ENCODE data around the gene SFSWAP. TPM values are rescaled to one million over a fixed set of nuclear protein-coding genes. Genes with fewer than 3 reads are reported as not detected.
A peak's percentile ranks its signal among the peaks of the same experiment; 100 is the strongest.

SFSWAP gene
- polyA plus RNA-seq, 3 donors, result 43.9 to 61.8 (median 44.8) TPM

DNA sequence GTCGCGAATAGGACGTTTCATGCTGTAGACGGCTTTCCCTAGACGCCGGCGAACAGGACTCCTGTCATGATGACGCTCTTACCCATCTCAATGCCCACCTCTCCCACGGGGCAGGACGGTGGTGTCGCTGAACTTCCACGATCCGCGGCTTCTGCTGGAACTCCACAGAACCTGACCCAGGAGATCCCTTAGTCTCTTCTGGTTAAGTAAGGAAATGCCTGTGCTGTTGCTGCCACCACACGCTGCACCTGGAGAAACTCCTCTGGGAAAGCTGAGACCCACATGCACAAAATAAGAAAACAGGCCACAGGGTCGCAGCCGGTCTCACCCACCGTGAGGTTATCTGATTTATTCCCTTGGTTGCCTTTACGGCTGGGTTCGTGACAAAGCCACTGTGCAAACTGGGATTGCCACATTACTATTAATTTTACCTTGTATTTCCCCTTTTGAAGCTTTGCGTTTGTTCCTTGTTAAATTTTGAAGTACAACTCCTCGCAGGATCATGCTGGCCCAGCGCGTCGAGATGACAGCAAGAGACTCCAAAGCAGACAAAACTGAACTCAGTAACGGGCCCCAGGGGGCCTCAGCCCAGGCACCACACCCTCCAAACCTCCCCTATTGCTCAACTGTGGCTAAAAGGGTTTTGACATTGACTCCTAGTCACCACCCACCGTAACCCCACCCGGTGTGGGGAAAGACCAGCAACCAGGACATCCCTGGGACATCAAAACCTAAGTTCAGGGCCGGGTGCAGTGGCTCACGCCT lies 108.1 kb downstream of the SFSWAP start:
- DNase-seq (ENCODE audit: extremely low read depth in 1 of 11, low read depth in 9 of 11, low spot score in 4 of 11), result no peak

DNA sequence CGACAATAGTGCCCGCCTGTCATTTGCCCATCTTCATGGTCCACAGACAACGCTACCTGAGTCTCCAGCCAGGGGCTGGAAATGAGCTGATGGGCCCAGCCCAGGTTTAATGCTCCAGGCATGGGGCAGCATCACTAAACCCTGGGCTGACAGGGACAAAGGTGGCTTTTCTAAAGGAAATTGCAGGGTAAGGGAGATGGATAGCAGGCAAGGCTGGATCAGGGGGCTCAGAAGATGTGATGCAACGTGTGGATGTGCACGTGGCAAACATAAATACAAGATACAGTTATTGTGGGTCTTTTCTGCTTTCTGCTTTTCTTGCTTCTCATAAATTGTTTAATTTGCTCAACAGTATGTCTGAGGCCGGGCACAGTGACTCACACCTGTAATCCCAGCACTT lies 113.6 kb downstream of the SFSWAP start:
- DNase-seq (ENCODE audit: extremely low read depth in 1 of 11, low read depth in 9 of 11, low spot score in 4 of 11), result no peak

DNA sequence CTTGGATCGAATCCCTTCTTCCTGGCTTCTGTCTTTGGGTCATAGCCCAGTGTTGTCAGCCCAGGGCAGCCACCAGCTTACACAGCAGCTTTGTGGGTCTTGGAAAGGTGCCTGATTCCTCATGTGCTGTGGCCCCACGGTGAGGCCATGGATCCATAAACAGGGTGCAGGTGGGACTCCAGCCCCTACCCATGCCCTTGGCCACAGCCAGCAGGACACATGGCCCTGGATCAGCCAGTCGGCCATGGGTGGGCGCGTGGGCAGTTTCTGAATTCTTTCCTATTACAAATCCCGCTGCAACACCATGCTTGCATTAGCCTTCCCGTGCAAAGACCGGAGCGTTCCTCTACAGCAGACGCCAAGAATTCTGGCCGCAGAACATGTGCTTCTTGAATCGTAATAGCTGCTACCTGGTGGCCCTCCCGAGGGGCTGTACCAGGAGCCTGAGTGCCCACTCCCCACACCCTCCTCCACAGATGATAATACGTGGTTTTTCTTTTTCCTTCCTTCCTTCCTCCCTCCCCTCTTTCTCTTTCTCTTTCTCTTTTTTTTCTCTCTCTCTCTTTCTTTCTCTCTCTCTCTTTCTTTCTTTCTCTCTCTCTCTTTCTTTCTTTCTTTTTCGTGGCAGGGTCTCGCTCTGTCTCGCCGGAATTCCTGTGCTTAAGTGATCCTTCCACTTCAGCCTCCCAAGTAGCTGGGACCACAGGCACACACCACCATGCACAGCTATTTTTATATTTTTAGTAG lies 114.4 kb downstream of the SFSWAP start:
- DNase-seq (ENCODE audit: extremely low read depth in 1 of 11, low read depth in 9 of 11, low spot score in 4 of 11), result no peak

DNA sequence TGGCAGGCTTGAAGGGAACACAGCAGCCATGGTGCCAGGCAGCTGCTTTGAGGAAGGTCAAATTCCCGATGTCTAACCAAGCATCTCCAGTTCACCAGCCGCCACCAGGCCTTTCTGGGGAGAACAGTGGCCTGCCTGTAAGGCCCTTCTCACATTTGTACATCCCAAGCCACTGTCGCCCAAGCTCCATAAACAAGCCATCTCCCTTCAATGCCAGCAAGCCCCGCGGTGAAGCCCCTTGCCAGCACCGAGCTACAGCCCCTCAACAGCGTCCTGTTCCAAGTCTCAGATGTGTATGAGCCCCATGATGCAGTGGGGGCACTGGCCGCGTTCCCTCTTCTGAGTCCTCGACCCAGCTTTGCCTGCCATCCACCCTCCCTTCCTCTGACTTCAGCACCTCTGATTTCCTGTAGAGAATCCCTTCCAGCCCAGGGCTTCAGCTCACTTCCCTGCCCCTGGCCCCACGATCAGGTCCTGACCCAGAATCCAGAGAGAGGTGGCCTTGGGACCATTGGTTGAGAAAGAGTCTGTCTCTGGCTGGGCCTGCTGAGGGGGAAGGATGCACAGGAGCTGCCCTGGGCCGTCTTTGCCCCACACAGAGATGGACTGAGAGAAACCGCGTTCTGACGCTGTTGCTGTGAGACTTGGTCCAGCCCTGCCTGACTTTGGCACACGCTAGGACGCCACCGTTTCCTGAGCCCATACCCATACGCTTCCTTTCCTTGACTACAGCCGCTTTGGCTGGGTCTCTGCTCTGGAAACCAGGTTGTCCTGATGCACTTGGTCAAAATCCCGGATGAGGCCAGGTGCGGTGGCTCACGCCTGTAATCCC lies 115.4 kb downstream of the SFSWAP start:
- DNase-seq (ENCODE audit: extremely low read depth in 1 of 11, low read depth in 9 of 11, low spot score in 4 of 11), result no peak

DNA sequence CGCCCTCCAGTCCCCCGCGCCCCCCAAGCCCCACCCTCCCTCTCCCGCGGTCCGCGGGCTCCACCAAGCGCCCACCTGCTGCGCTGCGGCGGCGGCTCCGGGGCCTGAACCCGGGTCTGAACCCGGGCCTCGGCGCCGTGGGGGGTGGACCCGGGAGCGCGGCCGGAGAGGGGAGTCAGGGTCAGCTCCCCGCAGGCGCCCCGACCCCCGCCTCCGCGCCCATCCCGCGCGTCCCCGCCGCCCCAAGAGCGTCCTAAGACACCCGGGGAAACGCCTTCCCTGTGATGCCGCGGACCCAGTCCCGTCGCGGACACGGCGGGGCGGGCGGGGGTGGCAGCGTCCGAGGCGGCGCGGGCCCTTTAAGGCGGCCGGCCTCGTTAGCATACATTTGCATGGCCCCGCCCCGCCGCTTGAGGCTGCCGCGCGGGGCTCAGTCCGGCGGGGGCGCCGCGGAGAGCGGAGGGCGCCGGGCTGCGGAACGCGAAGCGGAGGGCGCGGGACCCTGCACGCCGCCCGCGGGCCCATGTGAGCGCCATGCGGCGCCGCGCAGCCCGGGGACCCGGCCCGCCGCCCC lies 117.2 kb downstream of the SFSWAP start, which contains the start of gene MMP17:
Gene MMP17 (plus strand): TSS at position 433 of the 574 bp plus-strand sequence. CDS start 102 bp downstream, at position 535.
- peak in 1 of 11 donors; percentile 55 for DNase-seq (ENCODE audit: extremely low read depth in 1 of 11, low read depth in 9 of 11, low spot score in 4 of 11)

DNA sequence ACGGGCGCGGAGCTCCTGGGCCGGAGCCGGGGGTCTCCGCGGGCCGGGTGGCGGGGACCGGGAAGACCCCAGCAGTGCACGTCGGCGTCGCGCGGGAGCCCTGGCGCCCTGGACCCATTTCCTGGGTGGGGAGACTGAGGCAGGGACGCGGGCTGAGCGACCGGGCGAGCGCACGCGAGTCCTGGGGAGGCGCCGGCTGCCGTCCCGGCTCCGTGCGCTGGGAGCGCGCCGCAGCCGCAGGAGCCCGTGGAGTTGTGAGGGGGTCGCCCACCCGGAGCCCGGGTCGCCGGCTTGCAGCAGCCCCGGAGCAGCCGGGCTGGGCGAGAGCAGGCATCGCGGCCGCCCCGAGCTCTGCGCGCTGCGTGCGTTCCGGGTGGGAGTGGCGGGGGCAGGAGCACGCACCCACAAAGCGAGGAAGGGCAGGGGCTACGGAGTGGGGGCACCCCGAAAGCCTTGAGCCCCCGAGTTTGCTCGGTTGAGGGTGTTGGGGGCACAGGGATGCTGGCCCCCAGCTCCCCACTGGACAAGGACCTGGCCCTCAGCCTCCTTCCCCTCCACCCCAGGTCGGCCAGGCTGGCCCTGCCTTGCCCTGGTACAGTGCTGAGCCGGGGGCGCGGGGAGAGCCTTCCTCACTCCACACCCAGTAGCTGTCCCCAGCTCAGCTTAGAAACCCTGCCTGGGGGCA lies 117.9 kb downstream of the SFSWAP start:
- no peak for DNase-seq (ENCODE audit: extremely low read depth in 1 of 11, low read depth in 9 of 11, low spot score in 4 of 11)

DNA sequence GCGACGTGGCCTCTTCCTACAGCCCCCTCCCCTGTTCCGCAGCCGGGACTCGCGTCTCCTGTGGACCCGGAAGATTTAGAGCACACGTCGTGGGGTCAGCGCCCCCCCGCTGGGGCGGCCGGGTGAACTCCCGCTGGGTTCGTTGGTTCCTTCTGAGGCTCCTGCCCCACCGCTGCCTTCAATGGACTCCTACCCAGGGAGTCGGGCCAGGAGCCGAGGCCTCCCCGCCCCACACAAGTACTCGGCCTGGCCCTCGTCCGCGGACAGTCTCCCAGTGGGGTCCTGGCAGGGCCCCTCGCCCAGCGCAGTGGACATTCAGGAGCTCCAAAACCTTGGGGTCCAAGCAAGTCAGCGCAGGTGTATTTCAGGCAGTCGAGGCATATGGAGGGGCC lies 118.5 kb downstream of the SFSWAP start:
- no peak for DNase-seq (ENCODE audit: extremely low read depth in 1 of 11, low read depth in 9 of 11, low spot score in 4 of 11)

DNA sequence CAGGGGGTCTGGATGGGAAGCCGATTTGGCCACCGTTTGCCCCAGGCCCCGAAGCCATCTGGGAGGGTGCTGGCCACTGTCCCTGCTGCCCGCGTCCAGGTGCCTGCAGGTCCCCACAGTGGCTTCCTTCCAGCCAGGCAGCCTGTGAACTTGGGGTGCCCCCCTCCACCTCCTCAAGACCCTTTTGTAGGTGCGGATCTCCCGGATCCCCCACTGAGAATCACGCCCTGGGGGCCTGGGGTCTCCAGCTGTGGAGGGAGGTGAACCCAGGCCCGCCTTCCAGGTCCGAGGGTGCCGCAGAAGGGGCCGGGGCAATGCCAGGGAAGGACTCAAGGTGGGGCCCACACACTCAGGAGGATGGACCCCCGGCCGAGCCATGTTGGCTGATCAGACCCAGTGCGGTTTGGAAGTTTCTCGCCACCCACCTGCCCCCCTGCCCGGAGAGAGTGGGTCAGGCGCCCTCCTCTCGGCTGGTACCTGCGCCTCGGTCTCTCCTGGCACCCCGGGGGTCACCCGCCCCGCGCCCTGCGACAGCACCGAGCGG lies 119.0 kb downstream of the SFSWAP start:
- no peak for DNase-seq (ENCODE audit: extremely low read depth in 1 of 11, low read depth in 9 of 11, low spot score in 4 of 11)

DNA sequence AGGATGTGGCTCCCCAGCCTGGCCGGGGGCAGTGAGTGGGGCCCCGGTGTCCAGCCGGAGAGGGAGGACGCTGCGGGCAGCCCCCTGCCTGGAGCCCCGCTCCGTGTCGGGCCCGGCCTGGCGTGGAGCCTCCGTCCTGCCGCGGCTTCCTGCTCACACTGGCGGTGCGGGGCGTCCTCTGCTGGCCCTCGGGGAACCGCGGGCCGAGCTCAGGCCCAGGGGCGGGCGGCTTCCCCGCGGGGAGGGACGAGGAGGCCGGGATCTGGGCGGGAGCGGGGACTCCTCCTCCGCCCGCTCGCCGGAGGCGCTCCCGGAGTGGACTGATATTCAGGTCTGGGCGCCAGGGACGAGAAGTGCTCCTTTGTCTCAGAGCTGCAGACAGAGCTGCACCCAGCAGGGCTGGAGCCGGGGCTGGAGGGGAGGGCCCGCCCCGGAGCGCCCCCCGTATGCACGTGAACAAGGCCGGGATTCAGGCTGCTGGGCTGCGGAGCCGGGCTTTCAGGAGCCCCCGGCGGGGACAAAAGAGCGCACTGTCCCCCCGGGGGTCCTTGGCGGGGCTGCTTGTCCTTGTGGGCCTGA lies 119.5 kb downstream of the SFSWAP start:
- DNase-seq (ENCODE audit: extremely low read depth in 1 of 11, low read depth in 9 of 11, low spot score in 4 of 11), result peak in 10 of 11 donors; percentile 26 to 68 (median 58)

DNA sequence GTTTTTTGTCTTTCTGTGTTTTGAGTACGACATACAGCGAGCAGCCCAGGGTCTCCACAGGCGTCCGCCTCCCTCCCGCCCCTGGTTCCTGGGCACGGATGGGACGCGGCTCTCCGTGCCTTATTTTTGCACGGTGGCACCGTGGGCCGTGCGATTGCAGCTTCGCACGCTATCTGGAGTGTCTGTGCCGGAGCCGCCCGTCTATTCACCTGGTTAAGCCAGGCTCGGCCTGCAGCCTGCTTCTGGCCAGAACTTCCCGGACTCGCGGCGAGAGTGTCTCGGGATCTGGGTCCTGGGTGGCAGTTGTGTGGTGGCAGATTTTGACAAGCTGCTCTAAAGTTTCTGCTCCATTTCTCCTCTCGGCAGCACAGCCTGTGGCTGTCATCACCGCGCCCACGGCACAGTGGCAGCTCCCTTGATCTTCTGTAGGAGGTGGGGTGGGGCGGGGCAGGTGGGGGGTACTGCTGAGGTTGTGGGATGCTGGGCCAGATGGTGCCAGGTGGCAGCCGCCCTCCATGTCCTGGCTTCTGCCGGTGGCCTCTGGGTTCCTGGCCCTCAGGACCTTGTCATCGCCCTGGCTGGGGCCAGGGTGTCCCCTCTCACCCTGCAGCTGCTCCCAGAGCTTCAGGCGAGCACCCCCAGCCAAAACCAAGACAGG lies 120.2 kb downstream of the SFSWAP start:
- DNase-seq (ENCODE audit: extremely low read depth in 1 of 11, low read depth in 9 of 11, low spot score in 4 of 11), result no peak

DNA sequence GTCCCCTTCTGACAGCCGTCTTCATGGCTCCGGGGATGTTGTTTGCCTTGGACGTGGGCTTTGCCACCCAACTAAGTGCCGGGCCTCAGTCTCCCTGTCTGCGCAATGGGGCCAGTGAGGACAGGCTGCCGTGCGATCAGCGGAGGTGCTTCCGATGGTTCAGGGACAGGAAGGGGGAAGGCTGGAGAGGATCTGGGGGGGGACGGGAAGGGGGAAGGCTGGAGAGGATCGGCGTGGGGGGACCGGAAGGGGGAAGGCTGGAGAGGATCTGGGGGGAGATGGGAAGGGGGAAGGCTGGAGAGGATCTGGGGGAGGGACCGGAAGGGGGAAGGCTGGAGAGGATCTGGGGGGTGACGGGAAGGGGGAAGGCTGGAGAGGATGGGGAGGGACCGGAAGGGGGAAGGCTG lies 120.7 kb downstream of the SFSWAP start:
- no peak for DNase-seq (ENCODE audit: extremely low read depth in 1 of 11, low read depth in 9 of 11, low spot score in 4 of 11)

DNA sequence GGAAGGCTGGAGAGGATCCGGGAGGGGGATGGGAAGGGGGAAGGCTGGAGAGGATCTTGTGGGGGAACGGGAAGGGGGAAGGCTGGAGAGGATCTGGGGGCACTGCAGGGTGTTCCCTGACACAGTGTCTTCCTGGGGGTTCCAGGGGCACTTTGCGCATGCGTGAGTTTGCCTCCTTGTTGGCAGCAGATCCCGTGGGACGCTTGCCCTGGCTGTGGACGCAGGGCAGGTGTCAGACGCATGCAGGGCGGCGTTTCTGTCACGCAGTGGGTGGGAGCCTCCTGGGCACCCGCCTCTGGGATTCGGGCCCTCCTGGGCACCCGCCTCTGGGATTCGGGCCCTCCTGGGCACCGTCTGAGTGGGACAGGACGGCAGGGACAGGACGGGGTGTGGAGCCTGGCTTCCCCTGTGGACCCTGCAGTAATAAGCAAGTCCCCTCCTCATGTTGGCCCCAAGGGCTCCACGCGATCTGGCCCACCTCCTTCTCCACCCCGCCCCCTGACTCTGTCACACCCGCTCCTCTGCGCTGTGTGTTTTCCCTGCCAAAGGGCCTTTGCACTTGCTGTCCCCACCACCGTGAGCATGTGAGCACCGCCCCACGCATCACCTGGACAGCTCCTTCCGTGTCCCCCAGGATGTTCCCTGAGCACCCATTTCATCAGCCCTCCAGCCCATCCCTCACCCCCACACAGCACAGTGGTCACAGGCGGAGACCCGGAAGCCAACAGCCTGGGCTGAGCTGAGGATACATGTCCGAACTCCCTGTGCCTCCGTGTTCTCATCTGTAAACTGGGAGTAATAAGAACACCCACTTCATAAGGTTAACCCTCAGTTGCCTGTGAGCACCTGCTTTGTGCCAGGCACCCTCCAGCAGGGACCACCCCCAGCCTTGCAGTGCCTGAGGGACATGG lies 121.7 kb downstream of the SFSWAP start:
- no peak for DNase-seq (ENCODE audit: extremely low read depth in 1 of 11, low read depth in 9 of 11, low spot score in 4 of 11)

DNA sequence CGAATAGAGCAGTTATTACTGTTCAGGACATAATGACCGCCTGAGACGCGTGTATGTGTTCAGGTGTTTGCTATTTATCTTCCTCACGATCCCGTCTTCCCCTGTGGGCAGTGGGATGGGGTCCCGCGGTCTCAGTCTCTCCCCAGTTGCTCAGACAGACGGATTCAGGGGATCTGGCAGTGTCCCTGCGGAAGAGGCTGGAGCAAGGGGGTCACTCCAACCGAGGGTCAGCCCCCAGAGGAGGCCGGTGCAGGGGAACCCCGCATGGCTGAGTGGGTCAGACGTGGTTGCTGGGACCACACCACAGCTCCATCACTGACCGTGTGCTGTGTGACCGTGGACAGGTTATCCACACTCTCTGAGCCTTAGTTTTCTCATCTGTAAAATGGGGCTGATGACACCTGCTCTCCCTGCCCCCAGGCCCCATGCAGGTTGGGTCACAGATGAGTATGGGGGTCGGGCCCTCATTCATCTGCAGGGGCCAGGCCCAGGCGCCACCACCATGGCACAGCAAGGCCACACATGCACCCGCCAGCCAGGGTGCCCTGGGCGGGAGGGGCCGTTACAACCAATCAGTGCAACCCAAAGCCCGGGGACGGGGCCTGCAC lies 122.5 kb downstream of the SFSWAP start:
- no peak for DNase-seq (ENCODE audit: extremely low read depth in 1 of 11, low read depth in 9 of 11, low spot score in 4 of 11)

DNA sequence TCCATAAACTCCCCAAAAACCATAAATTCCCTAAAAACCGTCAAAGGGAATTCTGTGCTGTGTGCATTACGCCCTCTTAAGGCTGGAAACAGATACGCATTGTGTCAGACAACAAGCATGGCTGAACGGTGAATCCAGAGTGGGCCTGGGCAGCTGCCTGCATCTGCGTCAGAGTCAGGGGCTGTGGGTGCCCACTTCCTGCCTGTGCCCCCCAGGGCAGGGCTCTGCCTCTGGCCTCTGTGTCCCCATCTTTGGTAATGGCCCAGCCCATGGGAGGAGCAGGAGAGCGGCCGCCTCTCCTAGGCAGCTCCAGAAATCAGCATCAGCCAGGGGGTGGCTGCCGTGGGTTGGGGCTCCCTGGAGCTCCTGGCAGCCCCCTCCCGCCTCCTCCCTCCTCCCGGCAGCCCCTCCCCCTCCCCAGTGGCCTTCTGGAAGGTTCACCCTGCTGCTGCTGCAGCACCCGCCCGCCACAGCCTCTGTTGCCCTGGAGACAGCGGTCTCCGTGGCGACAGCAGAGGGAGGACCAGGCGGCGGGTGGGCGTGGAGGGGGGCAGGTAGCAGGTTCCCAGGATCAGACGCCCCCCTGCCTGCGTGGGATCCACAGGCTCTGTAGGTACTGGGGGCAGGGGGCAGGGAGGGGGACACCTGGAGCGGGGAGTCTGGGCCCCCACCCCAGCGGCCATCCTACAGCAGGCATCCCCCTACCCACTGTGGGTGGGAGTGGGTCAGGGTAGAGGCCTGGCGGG lies 123.2 kb downstream of the SFSWAP start:
- DNase-seq (ENCODE audit: extremely low read depth in 1 of 11, low read depth in 9 of 11, low spot score in 4 of 11), result no peak

DNA sequence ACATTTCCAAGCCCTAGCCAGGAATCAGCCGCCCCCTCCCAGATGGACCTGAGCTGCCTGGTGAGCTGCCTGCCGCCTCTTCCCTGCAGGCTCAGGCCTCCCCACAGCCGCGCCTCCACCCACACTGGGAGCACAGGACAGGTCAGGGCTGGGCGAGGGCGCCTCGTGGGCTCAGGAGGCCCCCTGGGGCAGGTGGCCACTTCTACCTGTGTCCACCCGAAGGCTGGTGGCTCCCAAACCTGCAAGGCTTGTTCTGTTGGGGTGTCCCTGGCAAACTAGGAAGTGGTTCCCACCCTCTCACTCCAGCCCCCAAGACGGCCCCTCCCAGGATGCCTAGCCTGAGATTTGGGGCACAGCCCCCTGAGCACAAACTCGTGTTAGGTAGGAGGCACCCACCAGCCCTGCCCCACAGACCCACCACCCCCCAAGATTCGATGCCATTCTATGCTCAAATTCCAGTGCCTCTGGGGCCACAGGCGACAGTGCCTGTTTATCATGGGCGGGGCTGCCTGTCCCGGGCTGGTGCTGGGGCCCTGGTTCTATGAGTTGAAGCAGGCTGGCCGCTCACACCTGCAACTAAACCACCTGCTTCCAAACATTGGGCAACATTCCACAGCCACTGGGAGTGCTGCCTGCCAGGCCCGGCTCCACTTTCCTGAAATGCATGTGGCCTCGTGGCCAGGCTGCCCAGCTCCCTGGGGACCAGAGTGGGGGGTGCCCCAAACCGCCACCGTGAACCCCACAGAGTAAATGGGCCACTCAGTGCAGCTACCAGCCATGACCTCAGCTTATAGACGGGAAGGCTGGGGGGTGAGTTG lies 124.1 kb downstream of the SFSWAP start:
- DNase-seq (ENCODE audit: extremely low read depth in 1 of 11, low read depth in 9 of 11, low spot score in 4 of 11), result no peak
